RKO (cell line): Measurements from ENCODE around the gene HOXB1.

ENCODE experiments used
- DNase-seq: peaks from one replicate; pipeline ENCODE4 v3.0.0-alpha.2; 2016; ENCODE audit warnings: low spot score

Gene HOXB1

DNA sequence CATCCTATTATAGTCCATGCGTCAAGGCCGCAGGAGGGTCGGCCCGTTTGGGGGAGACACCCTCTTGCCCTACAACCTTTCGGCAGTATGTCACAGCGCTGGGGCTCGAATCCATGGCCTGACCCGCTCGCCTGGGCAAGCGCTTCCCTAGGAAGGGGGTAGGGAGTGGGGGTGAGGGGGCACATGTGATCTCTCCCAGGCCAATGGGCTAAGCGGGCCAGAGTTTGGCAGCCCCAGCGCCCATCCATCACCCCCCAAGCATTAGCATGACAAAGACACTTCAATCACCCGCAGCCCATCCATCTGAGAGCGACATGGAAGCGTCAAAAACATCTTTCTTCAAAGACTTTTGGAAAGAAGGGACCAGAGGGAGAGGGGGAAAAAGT, at the start of gene HOXB1:
TSS of gene HOXB1 (minus strand) at position 125 of the 386 bp plus-strand sequence. CDS start at position 18, 107 bp downstream.
- no peak for DNase-seq

- no peak for DNase-seq
Measured at GRCh38 chr17:48579760-48580554, 49.1 kb upstream of the HOXB1 start.

DNA sequence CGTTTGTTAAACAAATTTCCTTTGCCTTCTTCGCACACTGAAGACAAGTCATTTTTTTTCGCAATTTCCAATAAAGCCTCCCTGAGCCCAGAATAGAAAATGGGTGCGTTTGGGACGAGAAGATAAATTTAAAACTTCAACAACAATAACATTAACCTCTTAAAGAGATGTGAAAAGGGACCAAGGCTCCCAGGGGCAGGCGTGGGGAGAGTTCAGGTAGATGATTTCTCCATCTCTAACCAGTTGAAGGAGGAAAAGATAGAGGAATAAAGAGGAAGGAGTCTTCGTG, 48.6 kb upstream of the HOXB1 start:
- DNase-seq, result no peak

DNA sequence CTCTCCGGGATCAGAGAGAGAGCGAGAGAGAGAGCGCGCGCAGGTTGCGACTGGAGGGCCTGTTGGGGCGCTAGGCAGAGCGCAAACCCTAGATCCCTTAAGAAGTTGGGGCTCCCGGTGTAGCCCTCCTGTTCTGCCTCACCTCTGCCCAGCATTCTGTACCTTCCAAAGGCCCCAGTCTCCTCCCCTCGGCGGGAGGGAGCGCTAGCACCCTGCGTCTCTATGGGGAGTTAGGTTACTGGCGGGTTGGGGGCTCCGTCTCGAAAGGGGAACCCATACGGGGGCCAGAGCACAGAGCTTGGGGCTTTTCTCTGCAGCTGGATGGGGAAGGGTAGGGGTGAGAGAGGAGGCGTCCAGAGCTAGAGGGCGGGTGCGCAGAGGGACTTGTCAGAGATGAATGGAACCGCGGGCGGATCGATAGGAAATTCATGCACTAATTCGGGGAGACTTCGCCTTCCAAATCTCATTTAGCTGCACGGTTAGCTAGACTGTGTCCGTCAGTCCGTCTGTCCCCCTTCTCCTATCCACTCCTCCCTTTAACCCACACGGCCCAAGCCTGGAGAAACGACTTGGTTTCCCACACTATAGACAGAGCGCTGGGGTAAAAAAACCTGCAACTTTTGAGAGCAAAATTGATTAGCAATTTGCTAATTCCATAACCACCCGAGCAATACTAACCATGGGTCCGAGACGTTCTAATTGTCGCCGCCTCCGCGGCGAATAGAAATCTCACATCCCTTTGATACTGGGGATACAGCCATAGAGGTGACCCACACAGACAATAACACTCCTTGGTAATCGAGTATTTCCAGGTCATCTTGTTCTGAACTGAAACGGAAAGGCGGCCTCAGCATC, 48.0 kb upstream of the HOXB1 start:
- peak; percentile 55 for DNase-seq

- DNase-seq, result peak; percentile 81
Measured at GRCh38 chr17:48577946-48578615, 47.3 kb upstream of the HOXB1 start, which contains the start of gene HOXB4. Gene HOXB4, minus strand, starts transcription at chr17:48578350. Its CDS starts 31 bp downstream, at chr17:48578319.

- peak; percentile 33 for DNase-seq
Measured at GRCh38 chr17:48577330-48577945, 46.6 kb upstream of the HOXB1 start.

- no peak for DNase-seq
Measured at GRCh38 chr17:48576479-48577309, 45.9 kb upstream of the HOXB1 start.

- DNase-seq, result no peak
Measured at GRCh38 chr17:48575673-48576478, 45.1 kb upstream of the HOXB1 start.

DNA sequence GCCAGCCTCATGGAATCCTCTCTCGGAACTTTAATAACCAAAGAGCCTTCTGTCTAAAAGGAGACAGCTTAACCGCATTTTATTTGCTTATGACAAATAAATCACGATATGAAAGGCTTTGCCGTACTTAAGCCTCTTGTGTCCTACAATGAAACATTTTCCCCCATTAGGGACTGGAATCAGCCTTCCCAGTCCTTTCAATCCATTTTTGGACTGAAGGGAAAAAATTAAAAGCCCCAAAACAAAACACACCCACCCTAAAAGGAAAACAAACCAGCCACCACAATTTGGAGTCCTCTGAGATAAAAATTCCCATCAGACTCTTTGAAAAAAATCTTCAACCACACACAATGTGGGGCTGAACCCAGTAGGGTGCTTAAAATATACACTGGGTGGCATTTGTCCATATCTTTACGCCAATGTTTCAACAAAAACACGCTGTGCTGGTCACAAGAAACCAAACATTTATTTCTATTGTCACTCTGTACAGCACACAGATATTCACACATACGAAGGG, 44.3 kb upstream of the HOXB1 start:
- DNase-seq, result no peak

DNA sequence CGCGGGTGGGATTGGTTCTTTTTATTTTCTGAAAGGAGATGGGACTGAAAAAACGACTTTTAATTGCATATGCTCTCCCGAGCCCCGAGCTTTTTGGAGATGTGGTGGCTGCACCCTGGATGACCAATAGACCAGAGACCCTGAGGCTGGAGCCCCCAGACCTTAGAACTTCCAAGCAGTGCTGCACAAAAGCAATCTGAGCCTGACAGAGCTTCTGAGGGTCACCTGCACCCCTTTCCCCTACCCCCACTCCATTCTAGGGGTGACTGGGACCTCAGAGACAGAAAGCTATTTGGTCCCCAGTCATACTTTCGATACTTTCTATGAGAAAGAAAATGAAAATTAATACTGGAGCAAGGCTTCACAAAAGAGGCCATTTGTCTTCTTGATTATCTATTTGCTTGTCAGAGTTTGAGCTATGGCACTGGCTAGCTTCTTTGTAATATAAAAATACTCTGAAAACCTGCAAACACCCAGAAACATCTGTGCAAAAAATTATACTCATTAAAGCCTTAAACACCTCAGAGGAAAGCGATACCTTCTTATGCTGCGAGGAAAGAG, 43.8 kb upstream of the HOXB1 start:
- DNase-seq, result no peak

DNA sequence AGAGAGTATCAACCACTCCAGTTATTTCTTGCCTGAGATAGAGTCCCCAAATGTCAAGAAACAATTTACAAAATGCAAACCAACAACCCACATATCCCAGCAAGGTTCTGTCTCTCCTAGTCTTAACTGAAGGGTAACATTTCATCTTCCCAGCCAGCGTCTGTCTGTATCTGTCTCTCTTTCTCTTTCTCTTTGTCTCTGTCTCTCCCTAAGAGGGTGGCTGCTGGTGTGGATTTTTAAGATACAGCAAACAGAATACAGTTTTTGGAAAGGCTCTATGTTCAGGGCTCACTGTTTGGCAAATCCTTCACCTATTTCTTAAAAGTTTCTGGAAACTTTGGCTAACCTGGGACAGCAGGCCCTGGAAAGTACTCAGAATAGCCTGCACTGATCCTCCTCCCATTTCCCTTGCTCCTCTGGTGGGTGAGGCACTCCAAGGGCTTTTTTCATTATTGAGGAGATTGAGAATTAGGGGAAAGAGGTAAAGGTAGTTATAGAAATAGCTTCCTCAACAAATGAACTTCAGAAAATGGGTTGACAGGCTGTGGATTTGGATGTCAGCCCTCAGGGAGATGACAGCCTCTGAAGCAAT, 41.1 kb upstream of the HOXB1 start:
- DNase-seq, result no peak

GRCh38 chr17:48571024-48571818, 40.4 kb upstream of the HOXB1 start:
- no peak for DNase-seq

- no peak for DNase-seq
Measured at GRCh38 chr17:48570325-48571023, 39.7 kb upstream of the HOXB1 start.

- no peak for DNase-seq
Measured at GRCh38 chr17:48569674-48570324, 39.0 kb upstream of the HOXB1 start.

- DNase-seq, result no peak
Measured at GRCh38 chr17:48569240-48569582, 38.4 kb upstream of the HOXB1 start.

DNA sequence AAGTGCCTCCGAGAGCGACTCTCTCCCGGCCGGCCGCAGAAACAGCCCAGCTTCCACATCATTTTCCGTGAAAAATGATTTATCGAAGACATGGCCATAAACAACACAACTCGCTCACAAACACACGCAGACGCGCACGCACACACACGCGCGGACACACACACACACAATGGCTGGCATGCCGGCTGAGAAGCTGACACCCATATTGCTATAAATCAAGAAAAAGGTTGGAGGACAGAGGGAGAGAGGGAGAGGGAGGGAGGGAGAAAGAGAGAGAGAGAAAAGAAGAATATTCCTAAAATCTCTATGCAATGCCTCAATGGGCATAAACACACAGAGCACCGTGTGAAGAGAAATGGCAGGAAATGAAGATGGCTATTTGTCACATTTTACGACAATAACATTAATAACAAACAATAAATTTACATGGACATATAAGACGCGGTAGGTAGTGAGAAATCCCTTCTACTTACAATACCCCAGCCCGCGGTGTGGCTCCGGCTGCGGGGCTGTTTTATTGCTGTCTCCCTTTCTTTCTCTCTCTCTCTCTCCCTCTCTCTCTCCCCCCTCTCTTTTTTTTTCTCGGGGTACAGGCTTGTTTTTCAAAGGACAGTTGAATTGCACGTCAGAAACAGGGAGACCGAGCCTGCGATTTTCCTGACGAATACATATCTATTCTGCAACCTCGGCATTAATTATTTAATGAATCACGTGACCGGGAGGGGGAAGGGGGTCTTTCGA, 37.9 kb upstream of the HOXB1 start:
- DNase-seq, result no peak
